ENCODE data around the gene SERINC5.

DNA sequence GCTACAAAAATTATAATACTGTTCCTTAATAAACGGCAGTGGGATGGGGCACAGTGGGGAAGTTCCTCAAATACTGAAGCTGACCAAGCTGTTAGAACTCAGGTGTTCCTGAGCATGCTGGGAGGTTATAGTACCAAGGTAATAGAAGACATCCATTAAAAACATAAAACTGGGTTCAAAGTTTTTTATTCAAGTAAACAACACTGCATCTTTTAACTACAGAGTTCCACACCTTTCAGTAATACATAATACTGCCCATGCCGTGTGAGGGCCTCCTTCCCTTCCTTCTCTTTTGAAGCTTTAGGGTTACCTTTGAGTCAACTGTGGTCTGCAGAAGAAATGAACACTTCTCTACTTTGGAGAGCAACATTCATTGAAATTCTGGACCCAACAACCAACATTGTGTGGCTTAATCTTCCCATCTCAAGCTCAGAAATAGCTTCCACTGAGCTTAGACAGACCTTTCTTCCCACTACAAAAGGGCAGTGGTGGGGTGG lies 43.6 kb downstream of the SERINC5 start:
- TF ChIP-seq, protein P1, sequence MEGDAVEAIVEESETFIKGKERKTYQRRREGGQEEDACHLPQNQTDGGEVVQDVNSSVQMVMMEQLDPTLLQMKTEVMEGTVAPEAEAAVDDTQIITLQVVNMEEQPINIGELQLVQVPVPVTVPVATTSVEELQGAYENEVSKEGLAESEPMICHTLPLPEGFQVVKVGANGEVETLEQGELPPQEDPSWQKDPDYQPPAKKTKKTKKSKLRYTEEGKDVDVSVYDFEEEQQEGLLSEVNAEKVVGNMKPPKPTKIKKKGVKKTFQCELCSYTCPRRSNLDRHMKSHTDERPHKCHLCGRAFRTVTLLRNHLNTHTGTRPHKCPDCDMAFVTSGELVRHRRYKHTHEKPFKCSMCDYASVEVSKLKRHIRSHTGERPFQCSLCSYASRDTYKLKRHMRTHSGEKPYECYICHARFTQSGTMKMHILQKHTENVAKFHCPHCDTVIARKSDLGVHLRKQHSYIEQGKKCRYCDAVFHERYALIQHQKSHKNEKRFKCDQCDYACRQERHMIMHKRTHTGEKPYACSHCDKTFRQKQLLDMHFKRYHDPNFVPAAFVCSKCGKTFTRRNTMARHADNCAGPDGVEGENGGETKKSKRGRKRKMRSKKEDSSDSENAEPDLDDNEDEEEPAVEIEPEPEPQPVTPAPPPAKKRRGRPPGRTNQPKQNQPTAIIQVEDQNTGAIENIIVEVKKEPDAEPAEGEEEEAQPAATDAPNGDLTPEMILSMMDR (IDR thresholded peaks at IDR 0.05; ENCODE audit: insufficient read depth, low read depth, low read length): no peak
- no peak for TF ChIP-seq EZH2 (IDR thresholded peaks at IDR 0.05; ENCODE audit: insufficient read depth, low read length)

Measured in astrocyte (in vitro differentiated cells and primary cell).